SK-N-SH treated with all-trans-retinoic acid at 6 μM for 48 hours (cell line): ENCODE results near the gene TPRG1L.

ENCODE experiments used
- ATAC-seq: fragments of 200-7000 bp; cut with Tn5 transposase; 3 replicates; pipeline ENCODE4 v1.9.1; 2020; ENCODE audit warnings: mild to moderate bottlenecking, moderate library complexity
- ARNTL ChIP-seq: fragments of 450-650 bp; formaldehyde crosslinking; IDR thresholded peaks from 2 replicates; pipeline ENCODE4 v1.5.0; 2020; ENCODE audit warnings: low read depth, mild to moderate bottlenecking, moderate library complexity, borderline replicate concordance
- CSDC2 ChIP-seq: fragments of 250-450 bp; sonication (Bioruptor Pico); IDR thresholded peaks from 2 replicates; pipeline ENCODE4 v1.5.0; 2020; ENCODE audit warnings: mild to moderate bottlenecking, moderate library complexity
- ESRRG ChIP-seq: fragments of 250-450 bp; sonication (Bioruptor Pico); IDR thresholded peaks from 2 replicates; pipeline ENCODE4 v1.6.1; 2021; ENCODE audit warnings: mild to moderate bottlenecking
- GLIS3 ChIP-seq: fragments of 250-450 bp; sonication (Bioruptor Pico); IDR thresholded peaks from 2 replicates; pipeline ENCODE4 v1.5.0; 2020; ENCODE audit warnings: mild to moderate bottlenecking, moderate library complexity
- ISL1 ChIP-seq: fragments of 250-450 bp; sonication (Bioruptor Pico); IDR thresholded peaks from 2 replicates; pipeline ENCODE4 v2.1.2; 2022; ENCODE audit warnings: mild to moderate bottlenecking, moderate library complexity
- OSR1 ChIP-seq: fragments of 250-450 bp; sonication (Bioruptor Pico); IDR thresholded peaks from 2 replicates; pipeline ENCODE4 v1.8.0; 2022; ENCODE audit warnings: moderate library complexity, mild to moderate bottlenecking, inconsistent platforms
- RARB ChIP-seq: fragments of 250-450 bp; sonication (Bioruptor Pico); IDR thresholded peaks from 2 replicates; pipeline ENCODE4 v1.8.0; 2021; ENCODE audit warnings: mild to moderate bottlenecking, moderate library complexity
- SNAI2 ChIP-seq: fragments of 250-450 bp; sonication (Bioruptor Pico); IDR thresholded peaks from 2 replicates; pipeline ENCODE4 v1.5.0; 2020; ENCODE audit warnings: mild to moderate bottlenecking, moderate library complexity
- TCF4 ChIP-seq: fragments of 250-450 bp; sonication (Bioruptor Pico); IDR thresholded peaks from 2 replicates; pipeline ENCODE4 v1.8.0; 2021; ENCODE audit warnings: mild to moderate bottlenecking, moderate library complexity, borderline replicate concordance
- TOX ChIP-seq: fragments of 250-450 bp; sonication (Bioruptor Pico); IDR thresholded peaks from 2 replicates; pipeline ENCODE4 v1.8.0; 2021; ENCODE audit warnings: mild to moderate bottlenecking, moderate library complexity, borderline replicate concordance
- ZC3H10 ChIP-seq: fragments of 250-450 bp; sonication (Bioruptor Pico); IDR thresholded peaks from 2 replicates; pipeline ENCODE4 v1.5.1; 2021; ENCODE audit warnings: mild to moderate bottlenecking, moderate library complexity
- ZFP3 ChIP-seq: fragments of 250-450 bp; sonication (Bioruptor Pico); IDR thresholded peaks from 2 replicates; pipeline ENCODE4 v1.5.0; 2020; ENCODE audit warnings: mild to moderate bottlenecking, moderate library complexity
- ZFP30 ChIP-seq: fragments of 450-650 bp; formaldehyde crosslinking; IDR thresholded peaks from 2 replicates; pipeline ENCODE4 v1.5.0; 2022; ENCODE audit warnings: mild to moderate bottlenecking, moderate library complexity
- ZNF565 ChIP-seq: fragments of 450-650 bp; formaldehyde crosslinking; conservative IDR thresholded peaks from 2 replicates; pipeline ENCODE4 v1.5.0; 2020; ENCODE audit warnings: low read depth, mild to moderate bottlenecking, moderate library complexity
- ZNF70 ChIP-seq: fragments of 450-650 bp; formaldehyde crosslinking; IDR thresholded peaks from 2 replicates; pipeline ENCODE4 v1.5.0; 2020; ENCODE audit warnings: mild to moderate bottlenecking, moderate library complexity
- ZNF8 ChIP-seq: fragments of 450-650 bp; formaldehyde crosslinking; IDR thresholded peaks from 2 replicates; pipeline ENCODE4 v1.5.0; 2020; ENCODE audit warnings: mild to moderate bottlenecking, moderate library complexity
- TF ChIP-seq, protein P1 (sequence below): fragments of 250-450 bp; sonication (Bioruptor Pico); IDR thresholded peaks from 2 replicates; pipeline ENCODE4 v1.5.1; 2021; ENCODE audit warnings: mild to moderate bottlenecking, moderate library complexity
- TF ChIP-seq, protein P2 (sequence below): fragments of 250-450 bp; sonication (Bioruptor Pico); IDR thresholded peaks from 2 replicates; pipeline ENCODE4 v1.8.0; 2021; ENCODE audit warnings: low read depth, mild to moderate bottlenecking, moderate library complexity, borderline replicate concordance
- TF ChIP-seq, protein P3 (sequence below): fragments of 250-450 bp; sonication (Bioruptor Pico); IDR thresholded peaks from 2 replicates; pipeline ENCODE4 v1.5.1; 2020; ENCODE audit warnings: low read depth, mild to moderate bottlenecking, moderate library complexity
- TF ChIP-seq, protein P4 (sequence below): fragments of 250-450 bp; sonication (Bioruptor Pico); IDR thresholded peaks from 2 replicates; pipeline ENCODE4 v1.5.0; 2020; ENCODE audit warnings: mild to moderate bottlenecking, moderate library complexity

The TPRG1L gene

DNA sequence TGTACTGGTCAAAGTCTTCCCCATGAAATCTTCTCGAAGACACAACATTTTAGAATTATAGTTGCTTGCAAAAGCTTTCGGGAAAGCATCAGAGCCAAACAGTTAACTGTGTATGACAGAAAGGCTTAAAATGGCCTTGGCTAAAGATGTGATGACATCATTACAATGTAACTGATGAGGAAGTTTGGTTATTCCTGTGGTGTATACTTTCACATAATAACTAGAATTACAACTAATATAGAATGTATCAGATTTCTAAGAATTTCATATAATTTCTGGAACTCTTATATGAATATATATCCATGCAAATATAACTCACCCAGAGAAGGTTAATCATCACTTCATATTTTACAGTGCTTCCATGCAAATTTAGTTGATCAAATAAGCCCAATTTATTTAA lies 35.9 kb downstream of the TPRG1L start:
- ATAC-seq: no peak
- TF ChIP-seq ZNF8 (CRISPR knock-in tag): no peak
- TF ChIP-seq GLIS3 (CRISPR knock-in tag): no peak
- TF ChIP-seq, protein P1, sequence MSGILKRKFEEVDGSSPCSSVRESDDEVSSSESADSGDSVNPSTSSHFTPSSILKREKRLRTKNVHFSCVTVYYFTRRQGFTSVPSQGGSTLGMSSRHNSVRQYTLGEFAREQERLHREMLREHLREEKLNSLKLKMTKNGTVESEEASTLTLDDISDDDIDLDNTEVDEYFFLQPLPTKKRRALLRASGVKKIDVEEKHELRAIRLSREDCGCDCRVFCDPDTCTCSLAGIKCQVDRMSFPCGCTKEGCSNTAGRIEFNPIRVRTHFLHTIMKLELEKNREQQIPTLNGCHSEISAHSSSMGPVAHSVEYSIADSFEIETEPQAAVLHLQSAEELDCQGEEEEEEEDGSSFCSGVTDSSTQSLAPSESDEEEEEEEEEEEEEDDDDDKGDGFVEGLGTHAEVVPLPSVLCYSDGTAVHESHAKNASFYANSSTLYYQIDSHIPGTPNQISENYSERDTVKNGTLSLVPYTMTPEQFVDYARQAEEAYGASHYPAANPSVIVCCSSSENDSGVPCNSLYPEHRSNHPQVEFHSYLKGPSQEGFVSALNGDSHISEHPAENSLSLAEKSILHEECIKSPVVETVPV (CRISPR knock-in tag): no peak
- TF ChIP-seq, protein P2, sequence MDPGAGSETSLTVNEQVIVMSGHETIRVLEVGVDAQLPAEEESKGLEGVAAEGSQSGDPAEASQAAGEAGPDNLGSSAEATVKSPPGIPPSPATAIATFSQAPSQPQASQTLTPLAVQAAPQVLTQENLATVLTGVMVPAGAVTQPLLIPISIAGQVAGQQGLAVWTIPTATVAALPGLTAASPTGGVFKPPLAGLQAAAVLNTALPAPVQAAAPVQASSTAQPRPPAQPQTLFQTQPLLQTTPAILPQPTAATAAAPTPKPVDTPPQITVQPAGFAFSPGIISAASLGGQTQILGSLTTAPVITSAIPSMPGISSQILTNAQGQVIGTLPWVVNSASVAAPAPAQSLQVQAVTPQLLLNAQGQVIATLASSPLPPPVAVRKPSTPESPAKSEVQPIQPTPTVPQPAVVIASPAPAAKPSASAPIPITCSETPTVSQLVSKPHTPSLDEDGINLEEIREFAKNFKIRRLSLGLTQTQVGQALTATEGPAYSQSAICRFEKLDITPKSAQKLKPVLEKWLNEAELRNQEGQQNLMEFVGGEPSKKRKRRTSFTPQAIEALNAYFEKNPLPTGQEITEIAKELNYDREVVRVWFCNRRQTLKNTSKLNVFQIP (CRISPR knock-in tag): no peak
- TF ChIP-seq, all 23 proteins: peak for 0

DNA sequence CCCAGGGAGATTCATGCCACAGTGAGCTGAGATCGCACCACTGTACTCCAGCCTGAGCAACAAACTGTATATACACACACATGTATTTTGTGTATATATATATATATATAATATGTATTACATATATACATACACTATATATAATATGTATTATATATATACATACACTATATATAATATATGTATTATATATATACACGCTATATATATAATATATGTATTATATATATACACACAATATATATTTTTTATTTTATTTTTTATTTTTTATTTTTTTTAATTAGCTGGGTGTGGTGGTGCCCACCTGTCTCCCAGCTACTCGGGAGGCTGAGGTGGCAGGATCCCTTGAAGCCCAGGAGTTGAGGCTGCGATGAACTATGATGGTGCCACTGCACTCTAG lies 36.8 kb downstream of the TPRG1L start:
- TF ChIP-seq, protein P2 (CRISPR knock-in tag): no peak
- TF ChIP-seq ZFP30 (CRISPR knock-in tag) (no peak), ARNTL (no peak)
- TF ChIP-seq, protein P3, sequence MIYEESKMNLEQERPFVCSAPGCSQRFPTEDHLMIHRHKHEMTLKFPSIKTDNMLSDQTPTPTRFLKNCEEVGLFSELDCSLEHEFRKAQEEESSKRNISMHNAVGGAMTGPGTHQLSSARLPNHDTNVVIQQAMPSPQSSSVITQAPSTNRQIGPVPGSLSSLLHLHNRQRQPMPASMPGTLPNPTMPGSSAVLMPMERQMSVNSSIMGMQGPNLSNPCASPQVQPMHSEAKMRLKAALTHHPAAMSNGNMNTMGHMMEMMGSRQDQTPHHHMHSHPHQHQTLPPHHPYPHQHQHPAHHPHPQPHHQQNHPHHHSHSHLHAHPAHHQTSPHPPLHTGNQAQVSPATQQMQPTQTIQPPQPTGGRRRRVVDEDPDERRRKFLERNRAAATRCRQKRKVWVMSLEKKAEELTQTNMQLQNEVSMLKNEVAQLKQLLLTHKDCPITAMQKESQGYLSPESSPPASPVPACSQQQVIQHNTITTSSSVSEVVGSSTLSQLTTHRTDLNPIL: no peak
- no peak for ATAC-seq

DNA sequence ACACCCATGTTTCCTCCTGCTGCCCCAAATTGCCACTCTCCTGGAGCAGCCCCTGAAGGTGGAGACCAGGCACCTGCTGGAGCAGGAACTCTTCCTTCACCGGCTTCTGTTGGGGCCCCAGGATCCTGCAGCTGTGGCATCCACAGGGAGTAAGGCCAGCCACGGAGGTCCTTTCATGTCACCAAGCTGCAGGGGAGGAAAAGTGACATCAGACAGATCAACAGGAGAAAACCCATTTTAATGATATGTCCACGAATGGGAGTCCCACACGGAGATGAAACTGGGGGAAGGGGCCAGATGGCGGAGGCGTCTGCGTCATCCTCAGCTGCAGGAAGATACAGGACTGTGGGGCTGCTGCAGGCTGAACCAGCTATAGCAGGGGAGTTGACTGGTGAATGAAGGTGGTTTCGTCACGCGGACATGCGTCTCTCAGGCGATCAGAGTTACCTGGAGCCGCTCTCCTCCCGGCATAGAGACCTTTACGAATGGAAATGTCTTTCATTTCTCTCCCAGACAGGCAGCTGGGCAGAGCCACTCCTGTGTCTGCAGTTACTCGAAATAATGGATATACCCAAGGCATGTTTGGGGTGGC lies 37.4 kb downstream of the TPRG1L start:
- ATAC-seq: no peak
- TF ChIP-seq ZNF8 (CRISPR knock-in tag) (no peak), TOX (CRISPR knock-in tag) (no peak), ESRRG (CRISPR knock-in tag) (no peak), GLIS3 (CRISPR knock-in tag) (no peak), OSR1 (CRISPR knock-in tag) (no peak), ZNF565 (CRISPR knock-in tag) (no peak), SNAI2 (no peak), ISL1 (CRISPR knock-in tag) (no peak), ZNF70 (no peak), TCF4 (no peak), CSDC2 (no peak), ZFP3 (no peak), ZC3H10 (CRISPR knock-in tag) (no peak), RARB (CRISPR knock-in tag) (no peak)
- TF ChIP-seq, protein P1 (CRISPR knock-in tag): no peak
- TF ChIP-seq, protein P3: no peak
- TF ChIP-seq, protein P4, sequence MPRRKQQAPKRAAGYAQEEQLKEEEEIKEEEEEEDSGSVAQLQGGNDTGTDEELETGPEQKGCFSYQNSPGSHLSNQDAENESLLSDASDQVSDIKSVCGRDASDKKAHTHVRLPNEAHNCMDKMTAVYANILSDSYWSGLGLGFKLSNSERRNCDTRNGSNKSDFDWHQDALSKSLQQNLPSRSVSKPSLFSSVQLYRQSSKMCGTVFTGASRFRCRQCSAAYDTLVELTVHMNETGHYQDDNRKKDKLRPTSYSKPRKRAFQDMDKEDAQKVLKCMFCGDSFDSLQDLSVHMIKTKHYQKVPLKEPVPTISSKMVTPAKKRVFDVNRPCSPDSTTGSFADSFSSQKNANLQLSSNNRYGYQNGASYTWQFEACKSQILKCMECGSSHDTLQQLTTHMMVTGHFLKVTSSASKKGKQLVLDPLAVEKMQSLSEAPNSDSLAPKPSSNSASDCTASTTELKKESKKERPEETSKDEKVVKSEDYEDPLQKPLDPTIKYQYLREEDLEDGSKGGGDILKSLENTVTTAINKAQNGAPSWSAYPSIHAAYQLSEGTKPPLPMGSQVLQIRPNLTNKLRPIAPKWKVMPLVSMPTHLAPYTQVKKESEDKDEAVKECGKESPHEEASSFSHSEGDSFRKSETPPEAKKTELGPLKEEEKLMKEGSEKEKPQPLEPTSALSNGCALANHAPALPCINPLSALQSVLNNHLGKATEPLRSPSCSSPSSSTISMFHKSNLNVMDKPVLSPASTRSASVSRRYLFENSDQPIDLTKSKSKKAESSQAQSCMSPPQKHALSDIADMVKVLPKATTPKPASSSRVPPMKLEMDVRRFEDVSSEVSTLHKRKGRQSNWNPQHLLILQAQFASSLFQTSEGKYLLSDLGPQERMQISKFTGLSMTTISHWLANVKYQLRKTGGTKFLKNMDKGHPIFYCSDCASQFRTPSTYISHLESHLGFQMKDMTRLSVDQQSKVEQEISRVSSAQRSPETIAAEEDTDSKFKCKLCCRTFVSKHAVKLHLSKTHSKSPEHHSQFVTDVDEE: no peak
- TF ChIP-seq, protein P2 (CRISPR knock-in tag): no peak
